GM19023 (cell line): ENCODE data around the gene IL19.
"Not testable (repeated sequence)": the region's sequence is repeated elsewhere in the genome, so short reads cannot be mapped to it uniquely, and the experiment has no call there.

Source experiments
- ATAC-seq: cut with Tn5 transposase; IDR thresholded peaks from one replicate; pipeline ENCODE4 v1.9.1; 2021; ENCODE audit warnings: mild to moderate bottlenecking, moderate library complexity; ENCODE audit not compliant: unreplicated experiment

IL19 gene

DNA sequence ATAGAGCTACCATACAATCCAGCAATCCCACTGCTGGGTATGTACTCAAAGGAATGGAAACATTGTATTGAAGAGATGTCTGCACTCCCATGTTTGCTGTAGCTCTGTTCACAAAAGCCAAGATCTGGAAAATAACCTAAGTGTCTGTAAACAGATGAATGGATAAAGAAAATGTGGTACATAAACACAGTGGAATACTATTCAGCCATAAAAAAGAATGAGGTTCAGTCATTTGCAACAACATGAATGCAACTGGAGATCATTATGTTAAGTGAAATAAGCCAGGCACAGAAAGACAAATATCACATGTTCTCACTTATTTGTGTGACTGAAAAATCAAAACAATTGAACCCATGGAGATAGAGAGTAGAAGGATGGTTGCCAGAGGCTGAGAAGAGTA is 83.1 kb downstream of the IL19 start:
- ATAC-seq, result not testable (repeated sequence)

DNA sequence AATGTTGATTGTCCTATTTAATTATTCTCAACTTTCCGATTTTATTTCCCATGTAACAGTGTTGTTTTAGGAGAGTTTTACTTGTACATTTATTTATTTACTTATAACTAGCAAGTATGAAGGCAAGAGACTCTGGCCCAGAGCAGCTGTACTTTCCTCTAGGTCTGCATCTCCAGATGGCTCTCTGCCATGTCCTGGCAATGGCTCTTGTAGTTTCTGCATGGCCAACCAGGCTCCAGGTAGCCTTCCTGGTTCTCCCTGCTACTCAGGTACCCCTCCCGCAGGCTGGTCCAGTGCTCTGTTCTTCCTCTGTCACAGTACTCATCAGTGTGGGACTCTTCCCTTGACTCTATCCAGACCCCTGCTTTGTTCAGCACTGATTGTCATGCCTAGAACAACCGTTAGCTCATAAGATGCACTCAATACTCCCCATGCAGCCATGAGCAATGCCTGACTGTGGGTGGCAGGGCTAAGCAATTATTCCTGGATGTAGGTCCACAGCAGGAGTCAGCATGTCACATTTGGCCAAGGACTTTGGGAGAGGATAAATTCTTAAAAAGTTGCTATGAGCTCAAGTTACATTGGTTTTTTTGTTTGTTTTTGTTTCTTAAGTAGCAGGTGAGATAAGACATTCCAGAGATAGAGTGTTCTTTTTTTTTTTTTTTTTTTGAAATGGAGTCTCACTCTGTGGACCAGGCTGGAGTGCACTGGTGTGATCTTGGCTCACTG is 84.0 kb downstream of the IL19 start:
- no peak for ATAC-seq

DNA sequence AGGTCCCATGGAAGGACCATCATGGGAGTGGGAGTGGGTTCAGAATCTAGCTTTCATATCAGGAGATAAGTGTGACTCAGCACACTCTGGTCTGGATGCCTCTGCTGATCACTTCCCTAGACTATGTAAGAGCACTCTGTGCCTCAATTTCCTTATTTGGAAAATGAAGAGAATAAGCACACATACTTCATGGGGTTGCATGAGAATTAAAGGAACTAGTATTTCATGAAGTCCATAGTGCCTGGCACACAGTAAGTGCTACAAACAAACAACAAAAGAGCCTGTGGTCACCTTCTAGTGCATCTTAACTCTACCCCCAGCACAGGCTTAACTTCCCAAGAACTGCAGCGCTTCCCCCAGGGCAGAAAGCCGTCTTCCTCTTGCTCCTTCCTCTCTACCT is 85.3 kb downstream of the IL19 start:
- ATAC-seq, result no peak

DNA sequence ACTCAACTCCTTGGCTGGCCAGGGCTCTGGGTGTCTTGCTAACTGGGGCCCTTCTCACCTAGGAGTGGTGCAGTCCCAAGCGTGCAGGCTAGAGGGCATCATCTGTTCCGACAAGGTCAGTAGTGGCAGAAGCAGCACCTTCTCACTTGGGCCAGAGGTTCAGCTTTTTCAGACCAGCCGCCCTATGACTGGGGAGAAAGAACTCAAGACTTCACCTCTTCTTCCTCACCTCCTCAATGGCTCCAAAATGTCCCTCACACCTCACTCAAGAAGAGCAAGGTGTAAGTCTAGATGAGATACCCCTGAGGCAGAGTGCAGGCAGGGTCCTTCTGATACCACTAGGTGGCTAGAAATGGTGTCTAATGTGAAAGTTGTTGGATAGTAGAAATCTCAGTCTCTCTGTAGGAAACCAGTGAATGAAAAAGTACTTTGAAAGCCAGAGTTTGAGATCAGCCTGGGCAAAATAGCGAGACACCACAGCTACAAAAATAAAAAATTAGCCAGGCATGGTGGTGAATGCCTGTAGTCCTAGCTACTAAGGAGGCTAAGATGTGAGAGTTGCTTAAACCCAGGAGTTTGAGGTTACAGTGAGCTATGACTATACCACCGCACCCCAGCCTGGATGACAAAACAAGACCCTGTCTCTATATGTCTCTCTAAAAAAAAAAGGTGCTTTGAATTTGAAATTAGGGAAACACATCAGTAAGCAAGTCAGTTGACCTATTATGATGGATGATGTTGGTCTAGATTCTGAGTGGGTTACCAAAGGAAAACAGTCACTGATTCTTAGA is 86.3 kb downstream of the IL19 start:
- no peak for ATAC-seq

DNA sequence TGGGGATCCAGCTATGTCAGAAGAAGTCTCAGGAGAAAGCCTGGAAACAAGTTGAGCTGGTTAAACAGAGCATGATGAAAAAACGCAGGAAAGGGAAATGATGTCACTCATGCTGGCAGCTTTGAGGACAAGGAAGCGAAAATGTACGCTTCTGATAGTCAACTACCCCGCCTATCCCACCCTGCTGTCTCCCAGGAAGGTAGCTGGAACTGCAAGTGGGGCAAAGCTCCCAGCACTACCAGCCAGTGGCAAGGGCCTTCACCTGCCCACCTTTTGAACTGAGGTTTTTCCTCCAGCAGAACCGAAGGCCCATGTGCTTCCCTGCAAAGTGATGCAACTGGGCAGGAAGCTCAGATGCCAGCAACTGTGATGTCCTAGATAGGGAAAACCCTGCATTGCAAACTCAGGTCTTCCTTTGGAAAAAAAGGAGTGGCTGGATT is 88.5 kb downstream of the IL19 start:
- ATAC-seq, result no peak

DNA sequence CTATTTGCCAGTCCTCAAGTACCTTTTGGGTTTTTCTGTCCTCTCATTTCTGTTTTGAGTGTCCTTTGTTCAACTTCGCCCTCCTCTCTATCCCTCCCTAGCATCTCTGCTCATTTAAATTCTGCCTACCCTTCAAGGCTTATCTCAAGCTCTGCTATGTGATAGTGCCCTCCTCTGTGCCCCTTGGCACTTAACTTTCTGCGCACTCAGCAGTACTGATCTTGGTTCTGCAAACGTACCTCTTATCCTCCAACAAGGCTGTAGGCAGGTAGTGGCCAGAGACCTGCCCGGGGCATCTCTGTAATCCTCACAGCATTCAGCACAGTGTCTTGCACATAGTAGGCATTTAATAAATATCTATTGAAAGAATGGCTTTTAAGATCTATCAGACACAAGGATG is 89.6 kb downstream of the IL19 start:
- ATAC-seq, result no peak

DNA sequence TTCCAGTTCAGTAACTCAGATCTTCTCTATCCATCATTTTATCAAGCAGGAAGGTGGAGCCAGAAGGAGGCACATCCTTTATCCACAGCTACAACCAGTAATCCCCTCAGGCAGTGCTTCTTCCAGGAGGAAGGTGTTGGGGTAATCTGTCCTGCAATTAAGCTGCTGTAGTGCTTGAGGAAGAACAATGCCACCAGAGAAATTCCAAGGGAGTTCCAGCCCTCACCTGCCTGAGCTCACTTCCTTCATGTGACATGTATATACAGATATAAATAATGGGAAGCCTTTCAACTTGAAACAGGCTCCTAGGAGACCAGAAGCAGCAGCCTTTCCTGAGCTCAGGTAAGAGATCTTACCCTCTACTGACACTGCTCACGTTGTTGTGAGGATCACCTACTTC is 92.7 kb downstream of the IL19 start:
- no peak for ATAC-seq

GRCh38 chr1:206864939-206865671 is 94.5 kb downstream of the IL19 start, which contains the start of gene IL20:
Gene IL20 (plus strand): TSS chr1:206865623. CDS start chr1:206865853, 230 bp downstream.
- ATAC-seq, result no peak

- ATAC-seq, result no peak
These were observed 95.5 kb downstream of the IL19 start for GRCh38 chr1:206866062-206866461.

GRCh38 chr1:206867239-206867638 is 96.7 kb downstream of the IL19 start:
- no peak for ATAC-seq

GRCh38 chr1:206867716-206868115 is 97.1 kb downstream of the IL19 start:
- ATAC-seq, result no peak

DNA sequence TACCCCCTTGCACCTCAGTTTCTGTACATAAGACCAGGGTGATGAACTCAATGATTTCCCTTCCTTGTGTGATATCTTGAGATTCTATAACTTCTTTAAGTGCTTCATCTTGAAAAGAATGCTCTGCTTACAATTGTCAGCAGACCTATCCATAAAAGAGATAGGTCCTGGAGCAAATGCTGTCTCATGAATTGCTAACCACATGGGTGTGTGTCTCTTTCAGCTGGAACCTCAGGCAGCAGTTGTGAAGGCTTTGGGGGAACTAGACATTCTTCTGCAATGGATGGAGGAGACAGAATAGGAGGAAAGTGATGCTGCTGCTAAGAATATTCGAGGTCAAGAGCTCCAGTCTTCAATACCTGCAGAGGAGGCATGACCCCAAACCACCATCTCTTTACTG is 97.7 kb downstream of the IL19 start:
- no peak for ATAC-seq

GRCh38 chr1:206872139-206872538 is 101.6 kb downstream of the IL19 start:
- no peak for ATAC-seq

DNA sequence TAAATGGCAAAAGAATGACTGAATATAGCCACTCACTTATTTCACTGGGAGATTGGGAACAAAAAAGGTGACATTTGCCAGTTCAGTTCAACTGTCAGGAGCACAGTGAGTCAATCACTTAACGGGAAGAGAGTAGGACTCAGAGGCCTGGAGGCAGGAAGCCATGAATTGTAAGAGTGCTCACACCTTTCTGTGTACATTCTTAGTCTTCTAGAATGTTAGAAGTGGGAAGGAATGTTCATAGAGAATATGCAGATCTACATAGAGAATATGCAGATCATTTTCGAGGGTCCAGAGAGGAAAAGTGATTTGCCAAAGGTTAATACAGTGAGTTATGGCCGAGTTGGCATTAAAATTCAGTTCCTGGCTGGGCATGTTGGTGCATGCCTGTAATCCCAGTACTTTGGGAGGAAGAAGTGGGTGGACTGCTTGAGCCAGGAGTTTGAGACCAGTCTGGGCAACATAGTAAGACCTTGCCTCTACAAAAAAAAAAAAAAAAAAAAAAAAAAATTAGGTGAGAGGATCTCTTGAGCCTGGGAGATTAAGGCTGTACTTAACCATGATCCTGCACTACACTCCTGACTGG is 103.1 kb downstream of the IL19 start:
- ATAC-seq, result no peak

DNA sequence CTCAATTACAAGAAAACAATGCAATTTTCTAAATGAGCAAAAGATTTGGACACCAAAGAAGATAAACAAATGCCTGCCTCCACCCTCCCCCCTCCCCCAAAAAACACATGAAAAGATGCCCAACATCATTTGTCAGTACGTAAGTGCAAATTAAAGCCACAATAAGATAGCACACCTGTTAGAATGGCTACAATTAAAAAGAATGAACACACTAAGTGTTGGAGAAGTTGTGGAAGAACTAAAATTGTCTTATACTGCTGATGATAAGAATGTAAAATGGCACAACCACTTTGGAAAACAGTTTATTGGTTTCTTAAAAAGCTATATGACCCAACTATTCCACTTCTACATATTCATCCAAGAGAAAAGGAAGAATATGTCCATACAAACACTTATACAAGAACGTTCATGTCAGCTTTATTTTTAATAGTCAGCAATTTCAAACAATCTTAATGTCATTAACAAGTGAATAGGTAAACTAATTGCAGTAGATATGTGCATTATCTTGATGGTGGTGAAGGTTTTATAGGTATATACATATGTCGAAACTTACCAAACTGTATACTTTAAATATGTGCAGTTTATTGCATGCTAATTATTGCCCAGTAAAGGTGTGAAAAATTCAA is 105.3 kb downstream of the IL19 start:
- no peak for ATAC-seq

DNA sequence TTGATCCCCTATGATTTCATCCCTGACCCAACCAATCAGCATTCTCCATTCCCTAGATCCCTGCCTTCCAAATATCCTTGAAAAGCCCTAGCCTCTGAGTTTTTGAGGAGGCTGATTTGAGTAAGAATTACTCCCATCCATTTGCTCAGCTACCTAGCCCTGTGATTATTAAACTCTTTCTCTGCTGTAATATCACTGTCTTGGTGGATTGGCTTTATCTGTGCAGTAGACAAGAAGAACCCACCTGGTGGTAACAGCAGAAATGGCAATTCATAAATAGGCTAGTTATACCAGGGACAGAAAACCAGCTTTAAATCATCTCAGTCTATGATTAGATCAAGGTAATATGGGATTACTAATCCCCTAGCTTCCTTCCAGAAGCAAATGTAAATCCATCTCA is 107.9 kb downstream of the IL19 start:
- no peak for ATAC-seq

DNA sequence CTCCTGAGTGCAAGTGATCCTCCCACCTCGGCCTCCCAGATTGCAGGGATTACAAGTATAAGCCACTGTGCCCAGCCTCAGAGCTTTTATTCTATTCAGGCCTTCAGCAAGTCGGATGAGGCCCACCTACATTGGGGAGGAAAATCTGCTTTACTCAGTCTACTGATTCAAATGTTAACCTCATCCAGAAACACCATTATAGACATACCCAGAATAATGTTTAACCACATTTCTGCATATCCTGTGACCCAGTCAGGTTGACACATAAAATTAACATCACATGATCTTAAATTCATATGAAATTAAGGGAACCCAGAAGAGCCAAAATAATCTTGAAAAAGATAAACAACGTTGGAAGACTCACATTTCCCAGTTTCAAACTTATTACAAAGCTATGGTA is 109.7 kb downstream of the IL19 start:
- ATAC-seq, result no peak

GRCh38 chr1:206882555-206882954 is 112.0 kb downstream of the IL19 start:
- no peak for ATAC-seq

DNA sequence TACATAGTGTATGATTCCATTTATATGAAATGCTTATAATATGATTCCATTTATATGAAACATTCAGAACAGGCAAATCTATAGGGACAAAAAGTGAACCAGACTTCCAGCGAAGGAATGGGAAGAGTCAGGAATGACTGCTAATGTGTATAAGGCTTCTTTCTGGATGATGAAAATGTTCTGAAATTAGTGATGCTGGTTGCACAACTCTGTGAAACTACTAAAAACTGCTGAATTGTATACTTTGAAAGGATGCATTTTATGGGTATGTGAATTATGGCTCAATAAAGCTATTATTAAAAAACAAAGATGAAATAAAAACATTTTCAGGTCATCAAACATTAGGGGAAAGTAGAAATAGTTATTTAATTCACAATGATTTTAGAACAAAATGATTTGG is 112.6 kb downstream of the IL19 start:
- no peak for ATAC-seq

- ATAC-seq, result no peak
These were observed 113.3 kb downstream of the IL19 start for GRCh38 chr1:206883876-206884275.
